Left kidney (tissue), 2 donors: Measurements from ENCODE around the gene SLC26A8. TPM values are rescaled to one million over a fixed set of nuclear protein-coding genes. Genes with fewer than 3 reads are reported as not detected.
"Not testable (repeated sequence)": the region's sequence is repeated elsewhere in the genome, so short reads cannot be mapped to it uniquely, and the experiment has no call there.

Source experiments
- DNase-seq: peaks from one replicate; pipeline ENCODE4 v3.0.0-alpha.2; 2013
- polyA plus RNA-seq: library from polyadenylated mRNA; unstranded; fragments of 120-200 nt; gene quantifications from one replicate; pipeline ENCODE4 v1.2.1, GENCODE V29; 2013; ENCODE audit not compliant: insufficient read length

The SLC26A8 gene
- polyA plus RNA-seq, 1 donor, result 0.47 TPM

GRCh38 chr6:36015666-36016065 lies 8.8 kb downstream of the SLC26A8 start:
- DNase-seq, result no peak

- no peak for DNase-seq
Measured at GRCh38 chr6:36000451-36000850, 24.0 kb downstream of the SLC26A8 start.

GRCh38 chr6:35993150-35993549 lies 31.3 kb downstream of the SLC26A8 start:
- no peak for DNase-seq

- DNase-seq, result not testable (repeated sequence)
Measured at GRCh38 chr6:35988047-35988446, 36.4 kb downstream of the SLC26A8 start.

GRCh38 chr6:35984701-35985100 lies 39.7 kb downstream of the SLC26A8 start:
- DNase-seq, result no peak

- DNase-seq, result no peak
Measured at GRCh38 chr6:35980991-35981645, 43.3 kb downstream of the SLC26A8 start.

GRCh38 chr6:35980126-35980525 lies 44.3 kb downstream of the SLC26A8 start:
- DNase-seq, result not testable (repeated sequence)

DNA sequence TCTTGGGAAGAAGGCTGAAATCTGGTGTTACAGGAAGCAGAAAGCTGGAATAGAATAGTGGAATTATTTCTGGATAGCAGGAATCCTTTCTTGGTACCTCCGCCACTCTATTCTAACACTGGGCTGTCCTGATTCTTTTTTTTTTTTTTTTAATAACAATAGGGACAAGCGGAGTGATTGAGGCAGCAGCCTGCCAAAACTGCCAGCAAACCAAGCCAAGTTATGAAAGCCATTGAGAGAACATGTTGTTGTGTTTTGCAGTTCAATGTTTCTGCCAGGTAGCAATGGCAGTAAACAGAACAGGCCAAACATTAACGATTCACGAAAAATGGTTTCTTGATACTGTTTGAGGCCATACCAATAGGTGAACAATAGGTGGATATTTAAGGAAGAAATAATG lies 47.1 kb downstream of the SLC26A8 start:
- DNase-seq, result no peak

DNA sequence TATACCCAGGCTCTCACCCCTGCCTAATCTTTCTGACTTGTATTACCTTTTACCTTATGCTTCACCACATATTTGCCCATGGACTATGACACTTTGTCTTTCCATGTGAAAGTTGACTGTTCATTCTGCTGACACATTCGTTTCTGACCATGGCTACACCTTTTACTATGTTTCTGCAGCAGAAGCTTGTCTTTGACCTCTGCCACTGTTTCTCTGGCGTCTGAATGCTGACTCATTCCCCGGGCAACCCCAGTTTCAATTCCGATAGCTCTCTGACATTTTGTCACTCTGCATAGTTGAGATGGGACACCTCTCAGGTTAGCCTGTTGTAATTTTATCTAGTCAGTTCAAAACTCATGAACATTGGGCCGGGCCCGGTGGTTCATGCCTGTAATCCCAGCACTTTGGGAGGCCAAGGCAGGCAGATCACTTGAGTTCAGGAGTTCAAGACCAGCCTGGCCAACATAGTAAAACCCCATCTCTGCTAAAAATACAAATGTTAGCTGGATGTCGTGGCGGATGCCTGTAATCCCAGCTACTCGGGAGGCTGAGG lies 50.7 kb downstream of the SLC26A8 start:
- DNase-seq, result no peak

DNA sequence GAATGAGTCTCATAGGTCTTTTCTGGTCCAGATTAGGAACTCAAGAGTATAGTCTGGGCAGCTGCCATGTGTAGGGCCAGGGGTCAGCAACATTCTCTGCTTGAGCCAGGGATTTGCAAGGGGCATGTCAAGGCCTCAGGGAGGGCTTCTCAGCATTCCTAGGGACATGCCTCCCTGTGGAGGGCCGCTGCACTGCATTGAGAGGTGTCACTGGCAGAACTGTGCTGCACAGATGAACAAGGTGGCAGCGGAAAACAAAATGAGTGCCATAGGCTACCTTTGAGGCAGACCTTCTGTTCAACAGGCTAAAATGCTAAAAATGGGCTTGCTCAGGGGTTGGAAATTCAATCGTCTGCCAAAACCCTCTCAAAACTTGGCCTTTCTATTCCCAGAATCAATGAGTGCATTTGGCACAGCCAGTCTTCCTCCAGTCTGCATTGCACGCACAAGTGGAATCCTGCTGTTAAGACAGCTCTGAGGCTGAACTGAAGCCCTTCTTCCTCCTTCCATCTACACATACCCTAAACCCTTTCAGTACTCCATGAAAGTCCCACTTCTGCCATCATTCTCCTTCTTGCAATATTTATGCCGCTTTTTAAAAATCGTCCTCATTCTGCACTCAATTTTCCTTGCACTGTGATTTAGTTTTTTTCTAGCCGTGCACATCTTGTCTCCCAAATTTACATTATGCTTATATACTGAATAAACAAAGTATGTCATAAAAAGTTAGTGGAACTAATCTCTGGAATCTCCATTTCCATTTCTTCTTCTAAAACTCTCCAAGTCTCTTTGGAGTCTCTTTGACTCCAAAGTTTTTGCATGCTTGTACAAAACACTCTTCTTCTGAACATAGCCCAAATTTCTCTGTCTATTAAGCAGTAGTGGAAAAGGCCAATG lies 51.7 kb downstream of the SLC26A8 start:
- no peak for DNase-seq

GRCh38 chr6:35970181-35970580 lies 54.3 kb downstream of the SLC26A8 start:
- no peak for DNase-seq

DNA sequence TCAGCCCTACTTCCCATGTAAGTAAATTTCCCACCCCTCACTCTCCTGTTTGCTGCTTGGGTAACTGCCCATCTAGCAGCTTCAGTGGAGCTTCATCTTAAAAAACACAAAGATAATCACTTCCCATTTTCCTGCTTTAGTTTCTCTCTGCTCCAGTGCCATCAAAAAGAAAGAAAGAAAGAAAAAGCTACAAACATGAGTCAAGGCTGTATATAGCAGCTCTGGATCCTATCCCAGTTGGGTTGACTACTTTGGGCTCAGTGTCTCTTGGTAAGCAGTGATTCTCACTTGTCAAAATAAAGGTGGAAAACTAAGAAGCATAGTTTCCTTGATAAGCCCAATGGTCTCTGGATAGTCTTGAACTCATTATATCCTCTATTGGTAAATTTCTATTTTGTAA lies 54.8 kb downstream of the SLC26A8 start:
- DNase-seq, result no peak

DNA sequence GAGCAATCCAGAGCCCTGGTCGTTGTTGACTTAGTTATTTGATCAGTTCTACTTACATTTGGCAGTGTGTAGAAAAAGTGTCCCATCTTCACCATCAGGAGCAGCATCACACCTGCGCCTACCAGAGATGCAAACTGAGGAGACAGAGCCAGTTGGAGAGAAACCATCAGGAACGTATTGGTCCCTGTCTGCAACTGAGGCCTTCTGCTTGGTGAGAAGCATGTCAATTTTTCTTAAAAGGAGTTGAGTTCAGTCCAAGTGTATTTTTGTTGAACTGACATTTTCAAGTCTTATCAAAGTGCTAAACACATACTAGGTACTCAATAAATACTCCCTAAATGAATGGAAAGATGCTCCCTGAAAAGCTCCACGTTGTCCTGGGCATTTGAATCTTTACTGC lies 55.6 kb downstream of the SLC26A8 start:
- no peak for DNase-seq

DNA sequence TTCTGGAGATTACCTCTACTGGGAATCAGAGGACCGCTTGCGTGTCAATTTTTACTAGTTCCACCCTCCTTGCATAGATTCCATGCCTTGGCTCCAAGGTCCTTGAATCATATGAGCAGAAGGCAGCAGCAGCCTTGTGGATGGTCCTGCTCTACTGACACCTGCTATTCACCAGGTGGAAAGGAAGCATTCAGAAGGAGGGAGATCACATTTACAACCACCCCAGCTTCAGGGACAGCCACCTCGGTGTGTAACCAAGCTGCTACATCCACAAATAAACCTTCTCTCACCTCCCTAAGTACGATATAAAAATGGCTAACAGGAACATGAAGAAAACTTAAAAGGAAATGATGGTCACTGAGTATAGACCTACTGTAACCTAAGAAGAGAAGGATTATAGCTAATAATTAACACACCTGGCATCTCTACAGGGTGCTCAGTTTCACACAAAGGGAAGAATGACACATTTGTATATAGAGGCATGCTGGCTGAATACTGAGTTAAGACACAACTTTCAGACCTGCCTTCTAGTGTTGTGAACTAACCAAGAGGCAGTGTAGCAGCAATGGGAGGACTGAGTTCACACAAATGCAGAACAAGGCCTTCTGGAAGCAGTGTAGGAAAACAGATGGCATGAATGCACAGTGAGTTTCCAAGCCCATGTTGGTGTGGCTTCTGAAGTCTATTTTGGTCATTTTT lies 57.2 kb downstream of the SLC26A8 start:
- DNase-seq, result no peak

GRCh38 chr6:35962779-35963560 lies 61.5 kb downstream of the SLC26A8 start:
- DNase-seq, result no peak

DNA sequence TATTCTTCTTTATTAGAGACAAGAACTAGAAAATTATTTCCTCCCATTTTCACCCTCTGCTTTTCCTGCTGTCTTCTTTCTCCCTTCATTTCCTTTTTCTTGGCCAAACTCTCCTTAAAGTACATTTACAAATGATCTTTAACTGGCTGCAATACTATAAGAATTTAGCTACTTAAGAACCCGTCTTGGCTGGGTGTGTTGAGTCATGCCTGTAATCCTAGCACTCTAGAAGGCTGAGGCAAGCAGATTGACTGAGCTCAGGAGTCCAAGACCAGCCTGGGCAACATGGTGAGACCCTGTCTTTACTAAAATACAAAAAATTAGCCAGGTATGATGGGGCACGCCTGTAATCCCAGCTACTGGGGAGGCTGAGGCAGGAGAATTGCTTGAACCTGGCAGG lies 64.3 kb downstream of the SLC26A8 start:
- no peak for DNase-seq

- no peak for DNase-seq
Measured at GRCh38 chr6:35955970-35956369, 68.5 kb downstream of the SLC26A8 start.

DNA sequence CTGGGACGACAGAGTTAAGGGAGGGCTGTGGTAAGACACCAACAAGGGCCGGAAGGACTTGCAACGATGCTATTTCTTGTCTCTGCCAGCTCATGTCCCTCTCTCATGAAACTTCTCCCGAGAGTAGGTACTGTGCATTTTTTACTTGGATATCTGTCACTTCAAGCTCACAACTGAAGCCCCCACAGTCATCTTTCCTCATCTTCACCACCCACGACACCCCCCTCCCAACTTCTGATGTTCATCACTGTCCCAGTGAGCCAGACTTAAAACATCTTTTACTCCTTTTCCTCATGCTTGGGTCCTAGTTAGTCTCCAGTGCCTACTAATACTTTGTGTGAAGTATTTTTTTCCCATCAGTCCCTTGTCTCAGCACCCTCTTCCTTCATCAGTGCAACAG lies 68.9 kb downstream of the SLC26A8 start:
- no peak for DNase-seq

DNA sequence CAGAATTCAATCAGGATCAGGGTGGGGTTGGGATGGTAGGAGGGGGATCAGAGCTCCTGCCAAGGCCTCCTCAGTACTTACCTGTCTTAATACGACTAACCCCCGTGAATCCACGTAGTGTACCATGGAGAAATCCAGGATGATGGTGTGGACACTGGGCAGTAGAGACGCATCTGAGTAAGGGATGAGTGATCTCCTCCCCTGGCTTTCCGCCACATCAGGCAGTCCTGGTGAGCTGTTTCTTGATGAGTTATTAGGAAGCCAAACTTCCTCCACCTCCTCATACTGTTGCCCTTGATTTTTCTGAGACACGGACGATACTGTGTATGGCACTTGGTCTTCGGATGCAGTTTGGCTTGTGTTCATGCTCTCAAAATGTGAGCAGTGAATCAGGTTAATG lies 69.4 kb downstream of the SLC26A8 start:
- DNase-seq, result no peak

- DNase-seq, result no peak
Measured at GRCh38 chr6:35954333-35954732, 70.1 kb downstream of the SLC26A8 start.

DNA sequence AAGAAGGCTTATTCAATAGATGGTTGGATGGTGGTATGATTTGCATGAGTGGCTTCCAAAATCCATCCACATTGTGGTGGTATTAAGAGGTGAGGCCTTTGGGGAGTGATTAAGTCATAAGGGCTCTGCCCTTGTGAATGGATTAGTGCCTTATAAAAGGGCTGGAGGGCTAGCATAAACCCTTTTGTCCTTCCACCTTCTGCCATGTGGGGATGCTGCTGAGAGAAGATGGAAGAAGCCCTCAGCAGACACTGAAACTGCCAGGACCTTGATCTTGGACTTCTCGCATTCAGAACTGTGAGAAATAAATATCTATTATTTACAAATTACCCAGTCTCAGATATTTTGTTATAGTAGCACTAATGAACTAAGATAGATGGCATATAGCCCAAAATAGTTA lies 75.7 kb downstream of the SLC26A8 start:
- DNase-seq, result no peak

DNA sequence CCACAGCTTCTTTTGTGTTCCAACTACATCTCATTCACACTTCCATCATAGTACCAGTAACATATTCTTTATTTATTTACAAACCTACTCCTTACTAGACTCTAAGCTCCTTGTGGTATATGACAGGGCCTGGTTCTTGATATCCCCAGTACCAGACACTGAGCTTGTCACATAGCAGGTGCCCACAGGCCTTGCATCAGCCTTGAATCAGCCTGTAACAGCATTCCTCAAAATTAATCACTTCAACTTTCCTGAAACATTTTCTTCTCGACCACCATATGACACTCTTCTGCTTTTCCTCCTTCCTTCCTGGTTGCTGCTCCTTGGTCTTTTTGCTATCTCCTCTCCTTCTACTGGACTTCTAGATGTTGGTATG lies 78.8 kb downstream of the SLC26A8 start:
- DNase-seq, result no peak
